LNCaP clone FGC (cell line): ENCODE measurements around the gene NRAP.

ENCODE experiments used
- DNase-seq: peaks from one replicate; pipeline ENCODE4 v3.0.0-alpha.2; 2011; ENCODE audit warnings: low read depth
- H3K4me3 ChIP-seq: 2 replicates; pipeline ENCODE4 v1.5.1; 2011; ENCODE audit warnings: mild to moderate bottlenecking, low read depth, low read length, control low read depth
- CTCF ChIP-seq: IDR thresholded peaks from 2 replicates; pipeline ENCODE4 v1.5.1; 2012; ENCODE audit warnings: mild to moderate bottlenecking; ENCODE audit not compliant: control insufficient read depth, insufficient read depth; ENCODE audit errors: extremely low read depth

NRAP gene

GRCh38 chr10:113543107-113543955 is 120.5 kb downstream of the NRAP start:
- DNase-seq = no peak
- TF ChIP-seq CTCF = no peak
- no peak overlapping the region for H3K4me3 ChIP-seq

DNA sequence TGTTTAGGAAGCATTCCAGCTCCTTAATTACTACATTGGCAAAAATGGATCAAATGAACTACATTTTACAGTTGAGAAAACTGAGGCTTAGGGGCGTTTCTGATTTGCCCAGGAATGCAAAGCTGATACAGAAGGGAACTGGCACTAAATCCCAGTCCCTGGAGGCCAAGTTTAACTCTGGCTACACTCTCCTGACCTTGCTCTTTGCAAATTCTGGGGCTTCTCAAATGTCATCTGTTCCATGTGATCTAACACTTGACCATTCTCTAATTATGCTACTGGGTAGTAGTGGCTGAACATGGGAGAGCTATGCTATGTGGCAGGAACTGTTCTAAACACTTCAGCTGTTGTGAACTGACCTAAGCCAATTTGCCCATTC is 122.3 kb downstream of the NRAP start:
- no peak for DNase-seq
- no peak for TF ChIP-seq CTCF
- no peak overlapping the region for H3K4me3 ChIP-seq

DNA sequence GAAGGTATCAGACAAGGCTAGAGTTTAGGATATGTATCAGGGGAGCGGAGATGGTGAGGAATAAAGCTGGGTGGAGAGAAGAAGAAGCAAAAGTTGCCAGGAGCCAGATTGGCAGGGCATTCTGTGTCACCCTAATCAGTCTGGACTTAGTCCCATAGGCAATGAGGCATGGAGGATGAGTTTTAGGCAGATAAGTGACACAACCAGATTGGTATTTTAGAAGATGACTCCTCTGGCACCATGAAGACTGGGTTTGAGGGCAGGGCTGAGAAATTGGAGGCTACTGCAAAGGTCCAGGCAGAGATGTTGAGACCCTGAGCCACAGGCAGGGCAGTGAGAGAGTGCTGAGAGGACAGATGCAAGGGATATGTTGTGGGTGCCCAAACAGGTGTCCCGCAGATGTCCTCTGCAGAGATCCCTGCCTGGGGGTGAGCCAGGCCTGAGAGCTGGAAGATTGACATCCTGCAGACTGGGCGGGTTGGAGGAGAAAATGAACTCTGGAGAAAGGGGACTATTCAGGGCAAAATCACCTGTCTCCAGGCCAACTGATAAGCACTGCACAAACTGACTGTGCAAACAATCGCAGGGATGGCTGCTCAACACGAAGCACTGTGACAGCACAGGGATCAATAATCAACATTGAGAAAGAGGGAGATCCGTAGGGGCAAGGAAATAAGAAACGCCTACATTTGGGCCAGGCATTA is 122.8 kb downstream of the NRAP start:
- no peak for DNase-seq
- no peak for TF ChIP-seq CTCF
- H3K4me3 ChIP-seq = no peak overlapping the region

DNA sequence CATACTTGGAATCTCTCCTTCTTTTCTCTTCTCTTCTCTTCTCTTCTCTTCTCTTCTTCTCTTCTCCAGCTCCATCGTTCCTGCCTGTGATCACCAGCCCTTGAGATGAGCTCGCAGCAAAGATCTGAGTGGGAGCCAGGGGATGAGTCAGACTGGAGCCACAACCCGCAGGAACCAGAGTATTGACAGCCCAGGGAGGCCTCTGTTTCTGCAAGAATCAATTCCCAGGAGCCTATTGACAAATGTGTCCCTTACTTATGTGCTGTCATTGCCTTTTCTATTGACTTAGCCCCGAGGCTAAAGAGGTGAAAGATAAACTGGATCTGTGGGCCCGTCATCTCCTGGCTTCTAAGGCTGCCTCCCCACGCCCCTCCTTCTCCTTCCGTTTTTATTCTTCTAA is 124.1 kb downstream of the NRAP start:
- no peak for TF ChIP-seq CTCF
- no peak overlapping the region for H3K4me3 ChIP-seq
- no peak for DNase-seq
